Brain microvascular endothelial cell (primary cell): Measurements from ENCODE around the gene CTTN.
"Not testable (repeated sequence)": the region's sequence is repeated elsewhere in the genome, so short reads cannot be mapped to it uniquely, and the experiment has no call there.

Experiments used
- DNase-seq: peaks from one replicate; pipeline ENCODE4 v3.0.0-alpha.2; 2020
- H3K27ac ChIP-seq: fragments of 250-450 bp; sonication (Bioruptor Pico); 2 replicates; pipeline ENCODE4 v1.5.1; 2020; ENCODE audit warnings: mild to moderate bottlenecking, moderate library complexity
- H3K27me3 ChIP-seq: fragments of 250-450 bp; sonication (Bioruptor Pico); replicated peaks from 2 replicates; pipeline ENCODE4 v1.5.1; 2020; ENCODE audit warnings: mild to moderate bottlenecking
- H3K36me3 ChIP-seq: fragments of 250-450 bp; sonication (Bioruptor Pico); replicated peaks from 2 replicates; pipeline ENCODE4 v1.5.1; 2020; ENCODE audit warnings: mild to moderate bottlenecking
- H3K4me3 ChIP-seq: 2 replicates; pipeline ENCODE4 v1.5.1; 2011; ENCODE audit warnings: low read depth, mild to moderate bottlenecking, control low read depth, low read length, moderate library complexity
- CTCF ChIP-seq: IDR thresholded peaks from 2 replicates; pipeline ENCODE4 v1.5.1; 2011; ENCODE audit warnings: low read depth, mild to moderate bottlenecking, moderate library complexity, low read length, control low read depth, inconsistent platforms; ENCODE audit errors: missing control alignments
- in situ Hi-C: cut with HindIII; loops from 2 replicates; pipeline ENCODE4 v1.10.0; 2017; ENCODE audit warnings: low sequenced_read_pairs, low pct_ligation_motif_present

CTTN gene

GRCh38 chr11:70445605-70446004 lies 47.3 kb downstream of the CTTN start:
- H3K36me3 ChIP-seq: no peaks in the 10 kb centered on the region
- no peak overlapping the region for H3K27ac ChIP-seq
- H3K4me3 ChIP-seq: no peak overlapping the region
- no peak for TF ChIP-seq CTCF
- H3K27me3 ChIP-seq: no peaks in the 10 kb centered on the region
- in situ Hi-C loops: no loop called here
- no peak for DNase-seq

- H3K4me3 ChIP-seq: no peak overlapping the region
- peak; percentile 70 for TF ChIP-seq CTCF
- no peak overlapping the region for H3K27ac ChIP-seq
- no peak for DNase-seq
- H3K36me3 ChIP-seq: no peaks in the 10 kb centered on the region
- in situ Hi-C loops: no loop called here
- H3K27me3 ChIP-seq: no peaks in the 10 kb centered on the region
Observed at GRCh38 chr11:70448983-70449567, 50.7 kb downstream of the CTTN start.

- Histone ChIP-seq H3K36me3 (no peaks in the 10 kb centered on the region), H3K4me3 (no peak overlapping the region), H3K27me3 (no peaks in the 10 kb centered on the region), H3K27ac (no peak overlapping the region)
- TF ChIP-seq CTCF: no peak
- in situ Hi-C loops: no loop called here
- peak; percentile 33 for DNase-seq
Observed at GRCh38 chr11:70454197-70454767, 56.0 kb downstream of the CTTN start.

- H3K27me3 ChIP-seq, H3K27ac ChIP-seq, DNase-seq, in situ Hi-C loops, H3K4me3 ChIP-seq, H3K36me3 ChIP-seq: not testable (repeated sequence)
Observed at GRCh38 chr11:70454811-70455210, 56.5 kb downstream of the CTTN start.

GRCh38 chr11:70455354-70455753 lies 57.0 kb downstream of the CTTN start:
- no peaks in the 10 kb centered on the region for H3K27me3 ChIP-seq
- no peak for TF ChIP-seq CTCF
- H3K4me3 ChIP-seq: no peak overlapping the region
- H3K27ac ChIP-seq: no peak overlapping the region
- H3K36me3 ChIP-seq: no peaks in the 10 kb centered on the region
- in situ Hi-C loops: no loop called here
- DNase-seq: no peak

GRCh38 chr11:70456921-70457532 lies 58.7 kb downstream of the CTTN start:
- TF ChIP-seq CTCF: no peak
- Histone ChIP-seq H3K27ac (no peak overlapping the region), H3K4me3 (no peak overlapping the region), H3K27me3 (peaks cover 2% of the 10 kb centered on the region), H3K36me3 (no peaks in the 10 kb centered on the region)
- DNase-seq: peak; percentile 43
- in situ Hi-C loops: no loop called here
